HAP-1 (cell line): ENCODE data around the gene MAEL.
A peak's percentile ranks its signal among the peaks of the same experiment; 100 is the strongest.

Source experiments
- DNase-seq, 2 experiments: peaks; one replicate each; pipeline ENCODE4 v3.0.0-alpha.2; 2016 to 2020; ENCODE audit warnings: low spot score in 2 of 2
- H3K27me3 ChIP-seq: fragments of 250-450 bp; sonication (Bioruptor Pico); 2 replicates; pipeline ENCODE4 v1.5.1; 2020; ENCODE audit warnings: low read depth, mild to moderate bottlenecking, moderate library complexity
- H3K36me3 ChIP-seq: fragments of 250-450 bp; sonication (Bioruptor Pico); replicated peaks from 2 replicates; pipeline ENCODE4 v1.5.1; 2020; ENCODE audit warnings: mild to moderate bottlenecking
- H3K4me1 ChIP-seq: fragments of 250-450 bp; sonication (Bioruptor Pico); 2 replicates; pipeline ENCODE4 v1.5.1; 2020; ENCODE audit warnings: mild to moderate bottlenecking
- H3K4me3 ChIP-seq: fragments of 250-450 bp; sonication (Bioruptor Pico); 2 replicates; pipeline ENCODE4 v1.5.1; 2020; ENCODE audit warnings: mild to moderate bottlenecking, moderate library complexity
- H3K9me3 ChIP-seq: fragments of 250-450 bp; sonication (Bioruptor Pico); 2 replicates; pipeline ENCODE4 v1.5.1; 2020; ENCODE audit warnings: mild to moderate bottlenecking, moderate library complexity
- in situ Hi-C: fragments of 300-500 bp; cut with MboI; formaldehyde crosslinking; loops from 3 replicates; pipeline ENCODE4 v1.14.3; 2020; ENCODE audit warnings: low sequenced_read_pairs, inconsistent platforms, mixed read lengths

Gene MAEL

DNA sequence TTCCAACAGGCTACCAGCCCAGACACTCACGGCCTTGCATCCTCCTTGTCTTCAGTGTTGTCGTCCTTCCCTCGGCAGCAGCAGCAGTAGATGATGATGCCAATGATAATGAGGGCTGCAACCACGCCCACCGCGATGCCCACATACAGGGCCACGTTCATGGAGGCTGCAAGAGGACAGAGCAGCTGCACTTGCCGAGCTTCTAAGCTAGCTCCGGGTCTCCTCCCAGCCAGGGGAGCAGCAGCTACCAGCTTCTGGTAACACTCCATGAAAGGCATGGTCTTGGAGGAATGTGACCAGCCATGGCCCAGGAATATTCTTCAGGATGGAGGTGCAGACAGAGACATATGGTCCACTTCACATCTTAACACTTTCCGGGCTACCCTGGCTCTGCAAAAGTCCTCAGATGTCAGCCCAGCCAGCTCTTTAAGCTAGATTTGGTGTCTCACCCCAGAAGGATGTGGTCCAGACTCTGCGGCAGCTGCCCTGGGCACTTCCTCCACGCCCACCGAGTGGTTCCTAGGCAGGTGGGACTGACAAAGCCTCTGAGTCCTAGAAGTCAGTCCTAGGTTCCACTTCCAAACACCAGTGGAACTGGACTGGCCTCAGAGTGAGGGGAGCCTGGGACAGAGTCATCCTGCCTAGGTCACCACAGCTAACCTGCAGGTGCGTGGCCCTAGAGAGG, 66.0 kb downstream of the MAEL start:
- no peaks in the 10 kb centered on the region for H3K36me3 ChIP-seq
- peaks cover 27% of the 10 kb centered on the region for H3K27me3 ChIP-seq
- H3K9me3 ChIP-seq = no peaks in the 10 kb centered on the region
- H3K4me3 ChIP-seq = no peak overlapping the region
- H3K4me1 ChIP-seq = peaks cover 2% of the 10 kb centered on the region; the same call in 1 of the 2 replicates
- in situ Hi-C loops = loop anchor here (5.0 kb wide), 1 partner anchor 143 kb away; no protein-coding TSS in a partner anchor
- DNase-seq = no peak

DNA sequence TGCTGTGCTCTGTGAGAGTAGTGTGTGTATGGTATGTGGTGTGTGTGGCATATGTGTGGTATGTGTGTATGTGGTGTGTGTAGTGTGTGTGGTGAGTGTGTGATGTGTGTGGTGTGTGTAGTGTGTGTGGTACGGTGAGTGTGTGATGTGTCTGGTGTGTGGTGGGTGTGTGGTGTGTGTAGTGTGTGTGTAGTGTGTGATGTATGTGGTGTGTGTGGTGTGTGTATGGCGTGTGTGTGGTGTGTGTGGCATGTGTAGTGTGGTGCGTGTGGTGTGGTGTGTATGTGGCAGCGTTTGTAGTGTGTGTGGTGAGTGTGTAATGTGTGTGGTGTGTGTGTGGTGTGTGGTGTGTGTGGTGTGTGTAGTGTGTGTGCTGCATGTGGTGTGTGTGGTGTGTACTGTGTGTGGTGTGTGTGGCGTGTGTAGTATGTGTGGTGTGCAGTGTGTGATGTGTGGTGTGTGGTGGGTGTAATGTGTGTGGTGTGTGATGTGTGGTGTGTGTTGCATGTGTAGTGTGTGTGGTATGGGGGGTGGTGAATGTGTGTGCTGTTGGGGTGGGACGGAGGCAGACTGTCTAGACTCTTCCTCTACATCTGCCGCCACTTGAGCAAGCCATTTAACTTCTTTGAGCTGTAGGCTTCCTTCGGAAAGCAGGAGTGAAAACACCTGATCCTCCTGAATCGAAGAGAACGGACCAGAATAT, 67.6 kb downstream of the MAEL start:
- DNase-seq = no peak
- H3K9me3 ChIP-seq = no peaks in the 10 kb centered on the region
- in situ Hi-C loops = loop anchor here (5.0 kb wide), 1 partner anchor 144 kb away; no protein-coding TSS in a partner anchor

GRCh38 chr1:167057241-167057688, 68.2 kb downstream of the MAEL start:
- Histone ChIP-seq H3K9me3 (no peaks in the 10 kb centered on the region), H3K4me1 (peaks cover 2% of the 10 kb centered on the region; the same call in 1 of the 2 replicates), H3K36me3 (no peaks in the 10 kb centered on the region), H3K27me3 (peaks cover 5% of the 10 kb centered on the region), H3K4me3 (no peak overlapping the region)
- in situ Hi-C loops = loop anchor here (5.0 kb wide), 1 partner anchor 145 kb away; no protein-coding TSS in a partner anchor
- DNase-seq = peak; percentile 32 to 56

More for the DNA sequence above, 67.6 kb downstream of the MAEL start:
- Histone ChIP-seq H3K27me3 (peaks cover 11% of the 10 kb centered on the region), H3K36me3 (no peaks in the 10 kb centered on the region), H3K4me1 (peaks cover 2% of the 10 kb centered on the region; the same call in 1 of the 2 replicates), H3K4me3 (no peak overlapping the region)

GRCh38 chr1:167059045-167059808, 70.1 kb downstream of the MAEL start:
- Histone ChIP-seq H3K4me1 (peaks cover 2% of the 10 kb centered on the region; the same call in 1 of the 2 replicates), H3K4me3 (no peak overlapping the region), H3K36me3 (no peaks in the 10 kb centered on the region), H3K27me3 (no peaks in the 10 kb centered on the region), H3K9me3 (no peaks in the 10 kb centered on the region)
- in situ Hi-C loops = loop anchor here (5.0 kb wide), 1 partner anchor 147 kb away; no protein-coding TSS in a partner anchor
- peak; percentile 66 to 87 for DNase-seq

GRCh38 chr1:167059809-167060107, 70.7 kb downstream of the MAEL start:
- H3K4me3 ChIP-seq = no peak overlapping the region
- no peaks in the 10 kb centered on the region for H3K27me3 ChIP-seq
- H3K36me3 ChIP-seq = no peaks in the 10 kb centered on the region
- in situ Hi-C loops = loop anchor here (5.0 to 10.0 kb wide), 3 partner anchors 147 to 625 kb away; no protein-coding TSS in a partner anchor
- H3K9me3 ChIP-seq = no peaks in the 10 kb centered on the region
- DNase-seq = no peak
- H3K4me1 ChIP-seq = peaks cover 2% of the 10 kb centered on the region; the same call in 1 of the 2 replicates

GRCh38 chr1:167060141-167061072, 71.3 kb downstream of the MAEL start:
- Histone ChIP-seq H3K27me3 (no peaks in the 10 kb centered on the region), H3K36me3 (no peaks in the 10 kb centered on the region), H3K4me3 (no peak overlapping the region), H3K4me1 (peaks cover 2% of the 10 kb centered on the region; the same call in 1 of the 2 replicates), H3K9me3 (no peaks in the 10 kb centered on the region)
- no peak for DNase-seq
- in situ Hi-C loops = loop anchor here (10.0 kb wide), 2 partner anchors 474 to 624 kb away; no protein-coding TSS in a partner anchor

- H3K27me3 ChIP-seq = no peaks in the 10 kb centered on the region
- H3K9me3 ChIP-seq = no peaks in the 10 kb centered on the region
- no peaks in the 10 kb centered on the region for H3K36me3 ChIP-seq
- in situ Hi-C loops = loop anchor here (10.0 kb wide), 2 partner anchors 474 to 624 kb away; no protein-coding TSS in a partner anchor
- H3K4me3 ChIP-seq = no peak overlapping the region
- DNase-seq = no peak
- peaks cover 2% of the 10 kb centered on the region; the same call in 1 of the 2 replicates for H3K4me1 ChIP-seq
Observed at GRCh38 chr1:167061073-167061464, 72.0 kb downstream of the MAEL start.

- DNase-seq = no peak
- H3K27me3 ChIP-seq = 0 out of 2 replicates have a peak, but pooled peaks cover 3% of the 10 kb centered on the region
- no peaks in the 10 kb centered on the region for H3K36me3 ChIP-seq
- no peaks in the 10 kb centered on the region; the same call in 1 of the 2 replicates for H3K9me3 ChIP-seq
- in situ Hi-C loops = loop anchor here (5.0 to 10.0 kb wide), 3 partner anchors 378 to 620 kb away; no protein-coding TSS in a partner anchor
- no peak overlapping the region for H3K4me3 ChIP-seq
- no peaks in the 10 kb centered on the region for H3K4me1 ChIP-seq
Observed at GRCh38 chr1:167064621-167065020, 75.5 kb downstream of the MAEL start.

DNA sequence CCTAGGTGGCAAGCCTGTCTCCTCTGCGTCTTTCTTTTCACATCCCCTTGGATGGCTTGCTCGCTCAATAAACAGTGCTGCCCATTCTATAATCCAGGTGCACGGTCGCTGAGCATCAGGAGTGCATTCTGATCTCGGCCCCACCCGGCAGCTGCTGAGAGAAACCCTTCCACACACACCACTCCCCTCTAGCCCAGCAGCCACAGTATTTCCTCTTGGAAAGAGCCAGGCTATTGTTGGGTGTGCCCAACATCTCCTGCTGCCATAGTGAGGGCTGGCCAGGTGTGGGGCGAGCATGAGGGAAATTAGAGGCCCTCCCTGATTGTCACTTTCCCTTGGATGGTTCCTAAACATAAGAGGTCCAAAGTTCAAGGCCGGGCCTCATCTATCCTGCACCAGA, 76.4 kb downstream of the MAEL start:
- no peaks in the 10 kb centered on the region for H3K4me1 ChIP-seq
- peaks cover 3% of the 10 kb centered on the region; the same call in 1 of the 2 replicates for H3K27me3 ChIP-seq
- no peaks in the 10 kb centered on the region; the same call in 1 of the 2 replicates for H3K9me3 ChIP-seq
- no peak overlapping the region for H3K4me3 ChIP-seq
- H3K36me3 ChIP-seq = no peaks in the 10 kb centered on the region
- in situ Hi-C loops = loop anchor here (5.0 to 10.0 kb wide), 3 partner anchors 377 to 619 kb away; no protein-coding TSS in a partner anchor
- DNase-seq = no peak

DNA sequence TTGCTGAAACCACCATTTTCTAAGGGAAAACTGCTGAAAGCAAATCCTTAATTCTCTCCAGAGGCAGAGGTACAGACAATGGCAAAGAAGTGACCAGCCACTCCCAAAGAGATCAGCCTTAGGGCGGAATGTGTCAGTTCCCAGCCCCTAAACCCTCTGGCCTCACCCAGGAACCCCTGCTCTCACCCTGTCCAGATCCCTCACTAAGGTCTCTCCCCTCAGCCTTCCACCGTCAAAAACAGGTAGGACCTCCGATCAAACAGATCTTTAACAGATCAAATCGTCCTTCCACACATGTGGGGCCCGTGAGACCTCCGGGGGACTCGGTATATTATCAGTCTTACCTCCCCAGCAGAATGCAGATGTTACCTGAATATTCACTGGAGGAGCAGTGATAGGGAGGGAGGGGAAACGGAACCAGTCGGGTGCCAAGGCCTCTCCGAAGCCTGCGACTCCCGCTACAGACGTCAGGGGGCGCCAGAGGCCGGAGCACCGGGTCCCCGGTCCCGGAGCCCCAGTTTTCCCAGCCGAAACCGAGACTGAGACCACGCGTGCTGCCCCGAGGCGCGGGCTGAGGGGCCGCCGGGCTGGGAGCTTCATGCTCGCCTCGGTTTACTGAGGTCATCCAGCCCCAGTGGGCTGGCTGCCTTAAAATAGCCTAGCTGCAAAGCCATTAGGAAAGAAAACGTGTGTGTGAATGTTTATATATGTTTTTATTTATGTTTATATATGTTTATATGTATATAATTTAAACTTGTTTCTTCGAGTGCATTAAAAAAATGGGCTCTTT, 77.4 kb downstream of the MAEL start:
- in situ Hi-C loops = loop anchor here (5.0 to 10.0 kb wide), 3 partner anchors 376 to 618 kb away; no protein-coding TSS in a partner anchor
- Histone ChIP-seq H3K27me3 (peaks cover 3% of the 10 kb centered on the region; the same call in 1 of the 2 replicates), H3K36me3 (no peaks in the 10 kb centered on the region), H3K9me3 (no peaks in the 10 kb centered on the region; the same call in 1 of the 2 replicates), H3K4me3 (no peak overlapping the region), H3K4me1 (no peaks in the 10 kb centered on the region)
- DNase-seq = peak; percentile 52 to 88

GRCh38 chr1:167067904-167068303, 78.8 kb downstream of the MAEL start:
- in situ Hi-C loops = loop anchor here (5.0 to 10.0 kb wide), 3 partner anchors 374 to 617 kb away; no protein-coding TSS in a partner anchor
- Histone ChIP-seq H3K36me3 (no peaks in the 10 kb centered on the region), H3K4me1 (no peaks in the 10 kb centered on the region), H3K9me3 (no peaks in the 10 kb centered on the region; the same call in 1 of the 2 replicates), H3K4me3 (no peak overlapping the region), H3K27me3 (peaks cover 9% of the 10 kb centered on the region)
- no peak for DNase-seq
